GM23248 (cell line): ENCODE results near the gene FRK. TPM values are rescaled to one million over a fixed set of nuclear protein-coding genes. Genes with fewer than 3 reads are reported as not detected.

Source experiments
- DNase-seq: peaks from one replicate; pipeline ENCODE4 v3.0.0-alpha.2; 2015
- H2AFZ ChIP-seq: fragments of 200-600 bp; sonication (generic); 2 replicates; pipeline ENCODE4 v1.6.1; 2016; ENCODE audit warnings: antibody characterized with exemption
- H3F3A ChIP-seq: fragments of 200-600 bp; sonication (generic); 2 replicates; pipeline ENCODE4 v1.6.1; 2016; ENCODE audit warnings: mild to moderate bottlenecking, antibody characterized with exemption, mixed run types; ENCODE audit not compliant: insufficient read depth
- H3K27ac ChIP-seq: fragments of 200-600 bp; sonication (generic); 2 replicates; pipeline ENCODE4 v1.5.1; 2016; ENCODE audit warnings: mild to moderate bottlenecking
- H3K27me3 ChIP-seq: fragments of 200-600 bp; sonication (generic); replicated peaks from 2 replicates; pipeline ENCODE4 v1.6.1; 2016; ENCODE audit warnings: mild to moderate bottlenecking; ENCODE audit not compliant: insufficient read depth
- H3K36me3 ChIP-seq: fragments of 200-600 bp; sonication (generic); 2 replicates; pipeline ENCODE4 v1.6.1; 2016; ENCODE audit warnings: low read depth, mild to moderate bottlenecking
- H3K4me1 ChIP-seq: fragments of 200-600 bp; sonication (generic); 2 replicates; pipeline ENCODE4 v1.6.1; 2016; ENCODE audit warnings: mild to moderate bottlenecking; ENCODE audit not compliant: insufficient read depth
- H3K4me2 ChIP-seq: fragments of 200-600 bp; sonication (generic); one replicate; pipeline ENCODE4 v1.6.1; 2016; ENCODE audit warnings: mild to moderate bottlenecking; ENCODE audit not compliant: unreplicated experiment
- H3K4me3 ChIP-seq: fragments of 200-600 bp; sonication (generic); 2 replicates; pipeline ENCODE4 v1.5.1; 2016; ENCODE audit warnings: mild to moderate bottlenecking
- H3K79me2 ChIP-seq: fragments of 200-600 bp; sonication (generic); 2 replicates; pipeline ENCODE4 v1.6.1; 2016; ENCODE audit warnings: mild to moderate bottlenecking; ENCODE audit not compliant: insufficient read depth
- H3K9ac ChIP-seq: fragments of 200-600 bp; sonication (generic); 2 replicates; pipeline ENCODE4 v1.6.1; 2016; ENCODE audit warnings: mild to moderate bottlenecking
- H3K9me2 ChIP-seq: fragments of 200-600 bp; sonication (generic); 2 replicates; pipeline ENCODE4 v1.6.1; 2016; ENCODE audit warnings: mixed run types, mild to moderate bottlenecking, moderate library complexity; ENCODE audit not compliant: insufficient read depth
- H3K9me3 ChIP-seq: fragments of 200-600 bp; sonication (generic); one replicate; pipeline ENCODE4 v1.6.1; 2017; ENCODE audit warnings: low read depth
- H4K20me1 ChIP-seq: fragments of 200-600 bp; sonication (generic); 2 replicates; pipeline ENCODE4 v1.6.0; 2016; ENCODE audit not compliant: insufficient read depth
- EZH2 ChIP-seq: fragments of 200-600 bp; sonication (generic); IDR thresholded peaks from 2 replicates; pipeline ENCODE4 v1.6.1; 2018; ENCODE audit warnings: antibody characterized with exemption, mild to moderate bottlenecking; ENCODE audit not compliant: insufficient read depth, poor library complexity, severe bottlenecking
- EZH2phosphoT487 ChIP-seq: fragments of 200-600 bp; sonication (generic); IDR thresholded peaks from 2 replicates; pipeline ENCODE4 v1.6.1; 2018; ENCODE audit warnings: antibody characterized with exemption, moderate library complexity, mild to moderate bottlenecking, low read depth; ENCODE audit not compliant: insufficient read depth
- WGBS, 2 experiments: methylation state at CpG; one replicate each; pipeline ENCODE4 v1.1.6; 2015 to 2017; ENCODE audit warnings: low lambda C conversion rate in 2 of 2, low coverage in 1 of 2; ENCODE audit errors: missing lambda C conversion rate in 2 of 2; 5-methylcytosine and 5-hydroxymethylcytosine counted together
- in situ Hi-C: fragments of 300-500 bp; cut with MboI; formaldehyde crosslinking; loops from 2 replicates; pipeline ENCODE4 v1.15.0; 2020
- polyA plus RNA-seq: library from polyadenylated mRNA; unstranded; fragments of >200 nt; fragmentation: Nextera tagmentation; extraction: Ambion mirVana; gene quantifications from 2 replicates; pipeline ENCODE4 v1.2.1, GENCODE V29; 2016
- total RNA-seq: library from RNA; depleted of rRNA; stranded (reverse); fragments of >200 nt; shearing (Covaris generic); gene quantifications from 2 replicates; pipeline ENCODE4 v1.2.3, GENCODE V29; 2014

FRK gene
- total and polyA plus RNA-seq, 2 experiments from 2014 or later: 0.06 to 0.32 TPM

- Histone ChIP-seq H3K4me2 (no peak overlapping the region), H3K9me3 (no peaks in the 10 kb centered on the region), H3K79me2 (no peaks in the 10 kb centered on the region), H4K20me1 (no peaks in the 10 kb centered on the region), H3K27me3 (no peaks in the 10 kb centered on the region), H3K9ac (no peak overlapping the region), H3K4me3 (no peak overlapping the region), H2AFZ (no peak overlapping the region), H3K9me2 (0 out of 2 replicates have a peak, but pooled peaks cover 4% of the 10 kb centered on the region), H3K4me1 (peaks cover 8% of the 10 kb centered on the region; the same call in 1 of the 2 replicates), H3K27ac (no peak overlapping the region), H3F3A (no peaks in the 10 kb centered on the region), H3K36me3 (no peaks in the 10 kb centered on the region)
- no peak for DNase-seq
- WGBS, 2 experiments: 19 to 32% methylated on average over 1 of the region's 1 CpG
- TF ChIP-seq EZH2: no peak
- TF ChIP-seq EZH2phosphoT487: no peak
- in situ Hi-C loops: no loop called here
Measured at GRCh38 chr6:116072368-116072767, 11.7 kb upstream of the FRK start.

GRCh38 chr6:116070616-116071389 lies 10.1 kb upstream of the FRK start:
- TF ChIP-seq EZH2 (no peak), EZH2phosphoT487 (no peak)
- Histone ChIP-seq H3F3A (no peaks in the 10 kb centered on the region), H3K27ac (no peak overlapping the region), H3K36me3 (no peaks in the 10 kb centered on the region), H2AFZ (no peak overlapping the region), H3K4me2 (no peak overlapping the region), H3K79me2 (no peaks in the 10 kb centered on the region), H3K9me2 (0 out of 2 replicates have a peak, but pooled peaks cover 4% of the 10 kb centered on the region), H3K4me3 (no peak overlapping the region), H3K9me3 (no peaks in the 10 kb centered on the region), H3K9ac (no peak overlapping the region), H4K20me1 (no peaks in the 10 kb centered on the region), H3K27me3 (no peaks in the 10 kb centered on the region), H3K4me1 (peaks cover 8% of the 10 kb centered on the region; the same call in 1 of the 2 replicates)
- DNase-seq: no peak
- WGBS, 2 experiments: 49 to 50% methylated on average over 2 of the region's 2 CpGs
- in situ Hi-C loops: no loop called here

- Histone ChIP-seq H4K20me1 (no peaks in the 10 kb centered on the region), H3K4me2 (no peak overlapping the region), H3K27me3 (no peaks in the 10 kb centered on the region), H3F3A (no peaks in the 10 kb centered on the region), H3K9ac (no peak overlapping the region), H3K79me2 (no peaks in the 10 kb centered on the region), H3K36me3 (no peaks in the 10 kb centered on the region), H3K9me2 (0 out of 2 replicates have a peak, but pooled peaks cover 4% of the 10 kb centered on the region), H3K4me3 (no peak overlapping the region), H3K27ac (no peak overlapping the region), H3K4me1 (peaks cover 8% of the 10 kb centered on the region; the same call in 1 of the 2 replicates), H3K9me3 (no peaks in the 10 kb centered on the region), H2AFZ (no peak overlapping the region)
- in situ Hi-C loops: no loop called here
- TF ChIP-seq EZH2 (no peak), EZH2phosphoT487 (no peak)
- 85 to 100% methylated on average over 1 of the region's 1 CpG for WGBS, 2 experiments
- DNase-seq: no peak
Measured at GRCh38 chr6:116070101-116070500, 9.4 kb upstream of the FRK start.

GRCh38 chr6:116066789-116067188 lies 6.1 kb upstream of the FRK start:
- no peaks in the 10 kb centered on the region for H3K36me3 ChIP-seq
- H3F3A ChIP-seq: no peaks in the 10 kb centered on the region
- no peak for TF ChIP-seq EZH2phosphoT487
- no peak for TF ChIP-seq EZH2
- no peaks in the 10 kb centered on the region for H4K20me1 ChIP-seq
- 0 out of 2 replicates have a peak, but pooled peaks cover 4% of the 10 kb centered on the region for H3K9me2 ChIP-seq
- no peak overlapping the region for H3K4me2 ChIP-seq
- no peak overlapping the region for H3K4me3 ChIP-seq
- H3K27me3 ChIP-seq: no peaks in the 10 kb centered on the region
- no peak overlapping the region for H3K27ac ChIP-seq
- WGBS, 2 experiments: 67 to 70% methylated on average over 2 of the region's 2 CpGs
- H2AFZ ChIP-seq: no peak overlapping the region
- in situ Hi-C loops: no loop called here
- DNase-seq: no peak
- H3K79me2 ChIP-seq: no peaks in the 10 kb centered on the region
- no peak overlapping the region for H3K9ac ChIP-seq
- no peaks in the 10 kb centered on the region for H3K4me1 ChIP-seq
- no peaks in the 10 kb centered on the region for H3K9me3 ChIP-seq

- Histone ChIP-seq H3K27me3 (no peaks in the 10 kb centered on the region), H3K79me2 (no peaks in the 10 kb centered on the region), H3K9me3 (no peaks in the 10 kb centered on the region), H3K9ac (no peak overlapping the region), H4K20me1 (no peaks in the 10 kb centered on the region), H3K36me3 (no peaks in the 10 kb centered on the region), H3K27ac (no peak overlapping the region), H3K4me3 (no peak overlapping the region), H3K4me2 (no peak overlapping the region), H2AFZ (no peak overlapping the region), H3K9me2 (0 out of 2 replicates have a peak, but pooled peaks cover 4% of the 10 kb centered on the region), H3K4me1 (peaks cover 16% of the 10 kb centered on the region), H3F3A (no peaks in the 10 kb centered on the region)
- in situ Hi-C loops: no loop called here
- DNase-seq: no peak
- TF ChIP-seq EZH2phosphoT487: no peak
Measured at GRCh38 chr6:116064666-116065065, 4.0 kb upstream of the FRK start.
